ENCODE measurements around the gene PHC2. TPM values are rescaled to one million over a fixed set of nuclear protein-coding genes. Genes with fewer than 3 reads are reported as not detected.
A peak's percentile ranks its signal among the peaks of the same experiment; 100 is the strongest.

The PHC2 gene
- polyA plus RNA-seq, 1 donor, result 58.2 TPM

GRCh38 chr1:33468531-33468930 lies 37.6 kb upstream of the PHC2 start:
- H3K27me3 ChIP-seq (ENCODE audit: control insufficient read depth, insufficient read depth, low read length), result no peaks in the 10 kb centered on the region
- no peaks in the 10 kb centered on the region for H3K4me1 ChIP-seq (ENCODE audit: control insufficient read depth, insufficient read depth, low read length)
- H3K36me3 ChIP-seq (ENCODE audit: control insufficient read depth, insufficient read depth, low read length), result no peaks in the 10 kb centered on the region
- no peak for DNase-seq
- H3K4me3 ChIP-seq (ENCODE audit: low read length), result no peak overlapping the region
- no peaks in the 10 kb centered on the region for H3K9me3 ChIP-seq (ENCODE audit: control insufficient read depth, low read depth, low read length)
- no CpG with 5 or more reads among the region's 4 CpGs for WGBS (ENCODE audit: insufficient coverage, low lambda C conversion rate)
- no peak overlapping the region for H3K27ac ChIP-seq (ENCODE audit: low read length)

GRCh38 chr1:33468011-33468410 lies 37.1 kb upstream of the PHC2 start:
- Histone ChIP-seq H3K4me3 (ENCODE audit: low read length) (no peak overlapping the region), H3K27ac (ENCODE audit: low read length) (no peak overlapping the region), H3K9me3 (ENCODE audit: control insufficient read depth, low read depth, low read length) (no peaks in the 10 kb centered on the region), H3K27me3 (ENCODE audit: control insufficient read depth, insufficient read depth, low read length) (no peaks in the 10 kb centered on the region), H3K4me1 (ENCODE audit: control insufficient read depth, insufficient read depth, low read length) (no peaks in the 10 kb centered on the region), H3K36me3 (ENCODE audit: control insufficient read depth, insufficient read depth, low read length) (no peaks in the 10 kb centered on the region)
- DNase-seq, result no peak
- no CpG with 5 or more reads among the region's 4 CpGs for WGBS (ENCODE audit: insufficient coverage, low lambda C conversion rate)

GRCh38 chr1:33466159-33466558 lies 35.3 kb upstream of the PHC2 start:
- no peaks in the 10 kb centered on the region for H3K27me3 ChIP-seq (ENCODE audit: control insufficient read depth, insufficient read depth, low read length)
- peak in 1 of 2 donors; percentile 19 for DNase-seq
- H3K27ac ChIP-seq (ENCODE audit: low read length), result no peak overlapping the region
- H3K4me1 ChIP-seq (ENCODE audit: control insufficient read depth, insufficient read depth, low read length), result no peaks in the 10 kb centered on the region
- H3K4me3 ChIP-seq (ENCODE audit: low read length), result no peak overlapping the region
- H3K9me3 ChIP-seq (ENCODE audit: control insufficient read depth, low read depth, low read length), result no peaks in the 10 kb centered on the region
- H3K36me3 ChIP-seq (ENCODE audit: control insufficient read depth, insufficient read depth, low read length), result no peaks in the 10 kb centered on the region
- WGBS (ENCODE audit: insufficient coverage, low lambda C conversion rate), result no CpG with 5 or more reads among the region's 6 CpGs

- Histone ChIP-seq H3K27me3 (ENCODE audit: control insufficient read depth, insufficient read depth, low read length) (no peaks in the 10 kb centered on the region), H3K4me1 (ENCODE audit: control insufficient read depth, insufficient read depth, low read length) (no peaks in the 10 kb centered on the region), H3K4me3 (ENCODE audit: low read length) (no peak overlapping the region), H3K27ac (ENCODE audit: low read length) (no peak overlapping the region), H3K36me3 (ENCODE audit: control insufficient read depth, insufficient read depth, low read length) (no peaks in the 10 kb centered on the region), H3K9me3 (ENCODE audit: control insufficient read depth, low read depth, low read length) (no peaks in the 10 kb centered on the region)
- no CpG with 5 or more reads among the region's 2 CpGs for WGBS (ENCODE audit: insufficient coverage, low lambda C conversion rate)
- DNase-seq, result no peak
Measured at GRCh38 chr1:33465316-33465715, 34.4 kb upstream of the PHC2 start.

GRCh38 chr1:33464552-33464951 lies 33.7 kb upstream of the PHC2 start:
- no peak for DNase-seq
- no peaks in the 10 kb centered on the region for H3K9me3 ChIP-seq (ENCODE audit: control insufficient read depth, low read depth, low read length)
- no peaks in the 10 kb centered on the region for H3K4me1 ChIP-seq (ENCODE audit: control insufficient read depth, insufficient read depth, low read length)
- no peaks in the 10 kb centered on the region for H3K36me3 ChIP-seq (ENCODE audit: control insufficient read depth, insufficient read depth, low read length)
- WGBS (ENCODE audit: insufficient coverage, low lambda C conversion rate), result 85% methylated on average over 2 of the region's 3 CpGs
- H3K27ac ChIP-seq (ENCODE audit: low read length), result no peak overlapping the region
- H3K4me3 ChIP-seq (ENCODE audit: low read length), result no peak overlapping the region
- H3K27me3 ChIP-seq (ENCODE audit: control insufficient read depth, insufficient read depth, low read length), result no peaks in the 10 kb centered on the region

- WGBS (ENCODE audit: insufficient coverage, low lambda C conversion rate), result 74% methylated on average over 3 of the region's 8 CpGs
- H3K4me3 ChIP-seq (ENCODE audit: low read length), result no peak overlapping the region
- H3K9me3 ChIP-seq (ENCODE audit: control insufficient read depth, low read depth, low read length), result no peaks in the 10 kb centered on the region
- no peak for DNase-seq
- H3K27me3 ChIP-seq (ENCODE audit: control insufficient read depth, insufficient read depth, low read length), result no peaks in the 10 kb centered on the region
- no peaks in the 10 kb centered on the region for H3K36me3 ChIP-seq (ENCODE audit: control insufficient read depth, insufficient read depth, low read length)
- H3K27ac ChIP-seq (ENCODE audit: low read length), result no peak overlapping the region
- no peaks in the 10 kb centered on the region for H3K4me1 ChIP-seq (ENCODE audit: control insufficient read depth, insufficient read depth, low read length)
Measured at GRCh38 chr1:33462405-33463164, 31.7 kb upstream of the PHC2 start.

GRCh38 chr1:33460947-33461629 lies 30.2 kb upstream of the PHC2 start:
- no peak overlapping the region for H3K27ac ChIP-seq (ENCODE audit: low read length)
- no peak for DNase-seq
- 80% methylated on average over 1 of the region's 4 CpGs for WGBS (ENCODE audit: insufficient coverage, low lambda C conversion rate)
- H3K9me3 ChIP-seq (ENCODE audit: control insufficient read depth, low read depth, low read length), result no peaks in the 10 kb centered on the region
- no peaks in the 10 kb centered on the region for H3K4me1 ChIP-seq (ENCODE audit: control insufficient read depth, insufficient read depth, low read length)
- H3K4me3 ChIP-seq (ENCODE audit: low read length), result no peak overlapping the region
- H3K36me3 ChIP-seq (ENCODE audit: control insufficient read depth, insufficient read depth, low read length), result no peaks in the 10 kb centered on the region
- H3K27me3 ChIP-seq (ENCODE audit: control insufficient read depth, insufficient read depth, low read length), result no peaks in the 10 kb centered on the region

- no CpG with 5 or more reads among the region's 3 CpGs for WGBS (ENCODE audit: insufficient coverage, low lambda C conversion rate)
- H3K36me3 ChIP-seq (ENCODE audit: control insufficient read depth, insufficient read depth, low read length), result no peaks in the 10 kb centered on the region
- no peak for DNase-seq
- H3K9me3 ChIP-seq (ENCODE audit: control insufficient read depth, low read depth, low read length), result no peaks in the 10 kb centered on the region
- no peak overlapping the region for H3K4me3 ChIP-seq (ENCODE audit: low read length)
- H3K27ac ChIP-seq (ENCODE audit: low read length), result no peak overlapping the region
- no peaks in the 10 kb centered on the region for H3K27me3 ChIP-seq (ENCODE audit: control insufficient read depth, insufficient read depth, low read length)
- H3K4me1 ChIP-seq (ENCODE audit: control insufficient read depth, insufficient read depth, low read length), result no peaks in the 10 kb centered on the region
Measured at GRCh38 chr1:33460144-33460543, 29.2 kb upstream of the PHC2 start.

- H3K9me3 ChIP-seq (ENCODE audit: control insufficient read depth, low read depth, low read length), result no peaks in the 10 kb centered on the region
- no peak for DNase-seq
- H3K27ac ChIP-seq (ENCODE audit: low read length), result no peak overlapping the region
Measured at GRCh38 chr1:33459691-33460090, 28.8 kb upstream of the PHC2 start.

GRCh38 chr1:33456502-33456886 lies 25.6 kb upstream of the PHC2 start:
- WGBS (ENCODE audit: insufficient coverage, low lambda C conversion rate), result no CpG with 5 or more reads among the region's 6 CpGs
- no peak overlapping the region for H3K27ac ChIP-seq (ENCODE audit: low read length)
- no peak overlapping the region for H3K4me3 ChIP-seq (ENCODE audit: low read length)
- DNase-seq, result no peak
- no peaks in the 10 kb centered on the region for H3K9me3 ChIP-seq (ENCODE audit: control insufficient read depth, low read depth, low read length)
- no peaks in the 10 kb centered on the region for H3K36me3 ChIP-seq (ENCODE audit: control insufficient read depth, insufficient read depth, low read length)
- no peaks in the 10 kb centered on the region for H3K4me1 ChIP-seq (ENCODE audit: control insufficient read depth, insufficient read depth, low read length)
- no peaks in the 10 kb centered on the region for H3K27me3 ChIP-seq (ENCODE audit: control insufficient read depth, insufficient read depth, low read length)

More at GRCh38 chr1:33459691-33460090, 28.8 kb upstream of the PHC2 start:
- WGBS (ENCODE audit: insufficient coverage, low lambda C conversion rate), result no CpG with 5 or more reads among the region's 4 CpGs
- no peaks in the 10 kb centered on the region for H3K36me3 ChIP-seq (ENCODE audit: control insufficient read depth, insufficient read depth, low read length)
- no peaks in the 10 kb centered on the region for H3K4me1 ChIP-seq (ENCODE audit: control insufficient read depth, insufficient read depth, low read length)
- no peak overlapping the region for H3K4me3 ChIP-seq (ENCODE audit: low read length)
- no peaks in the 10 kb centered on the region for H3K27me3 ChIP-seq (ENCODE audit: control insufficient read depth, insufficient read depth, low read length)

All from large intestine (tissue), 3 donors.